HG02678 (cell line): Measurements from ENCODE around the gene EYS.
A peak's percentile ranks its signal among the peaks of the same experiment; 100 is the strongest.
"Not testable (repeated sequence)": the region's sequence is repeated elsewhere in the genome, so short reads cannot be mapped to it uniquely, and the experiment has no call there.

Experiments used
- ATAC-seq: cut with Tn5 transposase; IDR thresholded peaks from one replicate; pipeline ENCODE4 v1.9.1; 2021; ENCODE audit warnings: mild to moderate bottlenecking, moderate library complexity; ENCODE audit not compliant: unreplicated experiment

The EYS gene

GRCh38 chr6:63808576-63808975 is 1898.5 kb downstream of the EYS start:
- no peak for ATAC-seq

DNA sequence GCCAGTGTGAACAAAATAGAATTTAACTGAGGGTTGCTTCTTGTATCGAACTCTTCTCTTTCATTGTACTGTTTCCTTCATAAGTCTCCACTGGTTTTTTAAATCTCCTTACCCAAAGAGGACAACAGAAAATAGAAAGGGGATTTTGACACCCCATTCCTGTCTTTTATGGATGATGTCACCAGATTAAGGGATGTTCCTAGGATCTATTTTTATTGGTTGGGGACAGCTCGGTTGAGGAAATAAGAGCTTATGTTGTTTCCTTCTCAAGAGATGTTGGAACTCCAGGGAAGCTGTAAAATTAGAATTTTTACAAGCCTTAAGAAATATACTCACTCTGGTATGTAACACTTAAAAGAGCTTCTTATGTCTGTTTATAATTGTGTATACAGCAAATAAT is 1900.0 kb downstream of the EYS start:
- ATAC-seq, result no peak

DNA sequence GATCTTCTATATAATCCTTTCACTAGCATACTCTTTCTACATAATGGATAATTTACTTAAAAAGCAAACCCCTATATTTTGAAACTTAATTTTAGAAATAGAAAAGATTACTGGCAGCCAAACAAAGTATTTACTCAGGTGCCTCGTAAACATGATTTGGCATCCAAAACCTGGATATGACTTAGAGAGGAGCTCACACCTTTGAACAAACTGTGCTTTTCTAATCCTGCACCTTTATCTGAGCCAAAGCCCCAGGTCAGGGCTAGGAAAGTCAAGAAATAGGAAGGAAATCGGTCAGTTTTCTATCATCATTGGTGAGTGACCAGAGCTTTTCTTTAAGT is 1900.5 kb downstream of the EYS start:
- no peak for ATAC-seq

GRCh38 chr6:63805808-63806572 is 1901.0 kb downstream of the EYS start:
- ATAC-seq, result no peak

DNA sequence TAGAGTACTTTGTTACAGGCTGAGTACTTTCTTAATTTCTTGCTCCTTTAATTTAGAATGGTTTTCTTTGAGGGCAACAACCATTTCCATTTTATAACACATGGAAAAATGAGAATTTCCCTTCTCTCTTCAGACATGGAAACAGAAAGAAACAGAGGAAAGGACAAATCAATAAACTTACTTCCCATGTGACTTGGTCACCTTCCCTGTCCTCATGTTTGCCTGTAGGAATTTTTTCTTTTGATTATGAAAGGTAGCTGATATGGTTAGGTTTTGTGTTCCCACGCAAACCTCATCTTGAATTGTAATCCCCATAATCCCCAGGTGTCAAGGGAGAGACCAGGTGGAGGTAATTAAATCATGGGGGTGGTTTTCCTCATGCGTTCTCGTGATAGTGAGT is 1901.7 kb downstream of the EYS start:
- no peak for ATAC-seq

DNA sequence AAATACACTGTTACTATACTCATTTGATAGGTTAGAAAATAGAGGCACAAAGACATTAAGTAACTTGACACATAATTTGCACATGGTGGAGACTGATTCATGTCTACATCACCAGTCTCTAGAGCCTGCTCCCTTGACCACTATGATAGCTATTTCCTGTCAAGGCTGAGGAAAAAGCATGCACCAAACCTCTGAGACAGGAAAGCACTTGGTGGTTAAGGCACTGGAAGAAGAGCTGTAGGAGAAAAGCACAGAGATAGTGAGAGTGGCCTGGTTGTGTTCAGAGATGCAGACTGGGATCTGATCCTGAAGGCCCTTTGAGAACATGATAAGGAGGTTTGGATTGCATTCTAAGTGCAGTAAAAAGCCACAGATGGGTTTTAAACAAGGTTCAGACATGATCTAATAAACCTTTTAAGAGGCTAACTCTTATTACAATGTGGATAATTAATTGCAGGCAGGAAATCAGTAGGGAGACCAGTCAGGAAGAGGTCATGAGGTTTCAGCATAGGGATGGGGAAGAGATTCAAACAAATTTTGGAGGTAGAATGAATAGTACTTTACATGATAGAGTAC is 1902.6 kb downstream of the EYS start:
- ATAC-seq, result no peak

DNA sequence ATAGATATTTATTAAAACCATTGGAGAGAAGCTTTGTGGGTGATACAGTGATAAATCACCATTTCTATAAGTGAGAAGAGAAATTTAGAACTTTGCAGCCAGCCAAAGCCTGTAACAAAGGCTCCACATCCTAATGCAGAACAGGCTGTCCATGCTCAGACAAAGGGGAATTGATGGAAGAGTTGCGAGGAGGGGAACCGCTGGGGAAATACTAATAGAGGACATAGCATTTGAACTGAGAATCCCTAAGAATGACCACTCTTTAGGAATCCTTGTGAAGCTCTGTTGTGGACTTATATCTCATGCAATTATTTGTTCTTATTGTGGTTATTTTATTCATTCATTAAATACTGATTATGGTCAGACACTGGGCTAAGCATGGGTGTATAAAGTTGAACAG is 1903.7 kb downstream of the EYS start:
- no peak for ATAC-seq

- no peak for ATAC-seq
Measured at GRCh38 chr6:63802606-63803206, 1904.3 kb downstream of the EYS start.

GRCh38 chr6:63800386-63800785 is 1906.6 kb downstream of the EYS start:
- not testable (repeated sequence) for ATAC-seq

GRCh38 chr6:63799813-63800212 is 1907.2 kb downstream of the EYS start:
- no peak for ATAC-seq

DNA sequence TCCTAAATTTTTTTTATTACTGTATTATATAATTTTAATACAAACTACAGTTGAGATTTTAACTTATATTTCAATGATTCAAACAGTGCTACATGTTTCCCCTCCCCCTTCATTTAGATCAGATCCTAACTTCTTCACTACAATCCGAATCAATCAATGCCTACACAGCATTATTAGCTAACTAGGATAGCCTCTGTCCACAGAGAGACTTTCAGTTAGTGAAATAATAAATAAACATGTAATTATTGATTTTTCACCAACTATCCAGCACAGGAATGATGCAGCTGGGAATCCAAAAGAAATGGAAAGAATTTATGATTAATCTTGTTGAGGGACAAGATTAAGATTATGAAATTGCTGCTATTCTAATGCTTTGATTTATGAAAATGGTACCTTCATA is 1907.7 kb downstream of the EYS start:
- ATAC-seq, result no peak

- no peak for ATAC-seq
Measured at GRCh38 chr6:63798378-63798777, 1908.6 kb downstream of the EYS start.

DNA sequence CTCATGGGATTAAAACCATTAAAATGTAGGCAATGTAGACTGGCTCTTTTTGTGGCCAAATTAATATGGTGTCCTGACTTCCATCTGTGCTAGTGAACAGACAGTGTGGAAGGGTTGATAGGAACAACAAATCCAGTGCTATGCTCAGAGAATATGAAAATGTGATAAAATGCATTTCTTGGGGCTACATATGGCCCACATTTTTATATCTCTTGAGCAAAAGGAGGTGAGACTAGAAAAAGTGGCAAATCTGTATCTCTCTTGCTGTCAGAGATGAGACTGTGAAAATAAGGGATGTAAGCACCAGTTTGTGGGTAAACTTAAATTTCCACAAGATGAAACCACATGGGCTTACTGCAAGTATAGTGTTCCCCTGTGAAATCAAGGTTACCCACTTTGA is 1909.3 kb downstream of the EYS start:
- no peak for ATAC-seq

- no peak for ATAC-seq
Measured at GRCh38 chr6:63795826-63796225, 1911.2 kb downstream of the EYS start.

- ATAC-seq, result no peak
Measured at GRCh38 chr6:63795006-63795405, 1912.0 kb downstream of the EYS start.

- no peak for ATAC-seq
Measured at GRCh38 chr6:63793465-63794137, 1913.4 kb downstream of the EYS start.

DNA sequence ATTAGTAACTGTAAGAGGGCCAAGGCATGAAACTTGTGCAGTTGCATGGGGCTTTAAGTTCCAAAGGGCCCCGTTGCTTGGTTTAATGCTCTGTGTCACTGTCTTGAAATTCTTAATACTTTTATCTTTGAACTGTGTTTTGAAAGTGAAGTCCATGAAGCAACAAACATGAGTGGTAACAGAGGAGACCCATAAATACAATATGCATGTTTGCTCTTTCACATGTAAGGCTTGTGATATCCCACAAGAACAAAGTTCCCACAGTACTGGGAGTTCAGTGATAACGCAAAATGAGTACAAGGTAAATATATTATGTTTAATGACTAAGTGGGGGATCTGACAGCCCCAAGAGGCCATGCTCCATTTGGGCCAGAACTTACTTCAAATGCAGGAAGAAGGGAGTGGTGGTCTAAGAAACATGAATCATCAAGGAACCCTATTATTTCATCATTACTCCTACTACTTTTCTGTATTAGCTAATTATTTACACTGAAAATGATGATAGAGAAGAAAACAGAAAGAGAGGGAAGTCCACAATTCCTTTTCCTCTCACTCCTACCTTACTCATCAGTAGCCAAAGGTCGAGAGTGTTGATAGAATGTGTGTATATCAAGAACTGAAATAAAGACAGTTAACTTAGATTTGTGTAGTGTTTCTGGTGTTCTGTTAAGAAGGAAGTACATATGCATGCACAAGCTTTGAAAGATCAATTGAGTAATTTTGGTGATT is 1914.1 kb downstream of the EYS start:
- ATAC-seq, result no peak

DNA sequence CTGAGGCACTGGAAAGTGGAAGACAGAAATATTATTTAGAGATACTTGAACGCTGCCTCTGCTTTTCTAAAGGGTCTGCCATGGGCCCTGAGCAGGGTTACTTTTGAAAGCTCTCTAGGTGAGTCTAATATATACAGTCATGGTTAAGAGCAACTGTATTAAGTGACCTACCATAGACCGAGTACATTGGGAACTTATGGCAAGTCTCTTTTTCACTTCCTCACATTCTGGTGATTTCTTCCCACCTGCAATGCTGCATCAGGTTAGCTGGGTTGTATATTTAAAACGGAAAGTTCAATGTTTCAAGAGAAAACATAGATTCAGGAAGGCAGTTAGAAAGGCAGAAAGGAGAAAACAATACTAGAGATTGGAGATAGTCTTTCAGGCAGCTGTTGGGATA is 1916.7 kb downstream of the EYS start:
- peak; percentile 59 for ATAC-seq

DNA sequence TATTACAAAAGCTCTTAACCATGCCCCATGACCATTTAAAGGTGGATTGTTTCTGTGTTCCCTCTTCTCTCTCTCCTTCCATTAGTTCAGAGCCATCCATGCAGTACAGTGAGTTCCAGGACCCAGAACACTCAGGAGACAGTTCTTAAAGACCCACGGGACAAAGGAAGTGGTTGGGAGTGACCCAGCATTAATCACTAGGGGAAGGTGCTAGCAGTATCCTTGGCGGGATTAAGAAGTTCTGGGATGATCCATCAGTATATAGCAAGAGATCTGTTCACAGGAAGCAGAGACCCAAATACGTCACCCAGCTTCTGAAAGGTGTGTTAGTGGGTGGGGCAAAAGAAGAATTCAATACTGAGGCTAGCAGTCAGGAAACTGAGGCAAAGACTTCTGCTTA is 1917.3 kb downstream of the EYS start:
- no peak for ATAC-seq

GRCh38 chr6:63788569-63788968 is 1918.5 kb downstream of the EYS start:
- ATAC-seq, result no peak

DNA sequence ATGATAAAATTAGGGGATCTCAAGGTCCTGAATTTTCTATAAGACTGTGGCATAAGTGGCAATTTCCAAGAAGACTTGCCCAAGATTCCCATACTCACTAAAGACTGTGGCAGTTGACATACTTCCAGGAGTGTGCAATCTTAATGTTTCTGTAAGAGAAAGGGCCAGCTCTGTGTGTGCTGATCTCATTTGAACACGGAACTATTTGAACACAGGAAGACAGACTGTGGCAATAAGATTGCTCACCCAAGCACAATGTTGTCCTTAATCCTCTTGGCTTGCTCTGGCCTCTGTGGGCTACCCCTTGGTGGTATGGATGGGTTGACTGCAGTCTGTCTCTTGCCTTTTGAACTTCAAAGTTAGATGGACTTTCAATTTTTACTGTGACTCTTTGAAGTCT is 1920.0 kb downstream of the EYS start:
- no peak for ATAC-seq
